ENCODE data around the gene ATP6V1G2. TPM values are rescaled to one million over a fixed set of nuclear protein-coding genes. Genes with fewer than 3 reads are reported as not detected.

ATP6V1G2 gene
- total RNA-seq, 1 donor from 2014 or later, result 1.0 TPM

- H3K9me3 ChIP-seq (ENCODE audit: control insufficient read depth in 3 of 3, low read length in 3 of 3), result no peaks in the 10 kb centered on the region
- peak overlapping the region; percentile 84 to 99 (median 98) for H3K4me3 ChIP-seq (ENCODE audit: low read length in 3 of 3)
- H3K27ac ChIP-seq (ENCODE audit: low read depth, low read length), result peak overlapping the region; percentile 96
- H3K27me3 ChIP-seq (ENCODE audit: control insufficient read depth in 3 of 3, insufficient read depth in 3 of 3, low read length in 3 of 3), result no peaks in the 10 kb centered on the region
- peak overlapping the region; percentile 97 to 99 (median 99) for H3K9ac ChIP-seq (ENCODE audit: low read depth in 1 of 3, low read length in 3 of 3)
- peaks cover 28 to 41% (median 28%) of the 10 kb centered on the region in 3 donors for H3K4me1 ChIP-seq (ENCODE audit: control insufficient read depth in 3 of 3, insufficient read depth in 3 of 3, low read length in 3 of 3)
- peaks cover 38 to 43% (median 40%) of the 10 kb centered on the region in 3 donors for H3K36me3 ChIP-seq (ENCODE audit: control insufficient read depth in 3 of 3, insufficient read depth in 3 of 3, low read length in 3 of 3)
These were observed 5.8 kb downstream of the ATP6V1G2 start for GRCh38 chr6:31540640-31541039.

- Histone ChIP-seq H3K27ac (ENCODE audit: low read depth, low read length) (no peak overlapping the region), H3K27me3 (ENCODE audit: control insufficient read depth in 3 of 3, insufficient read depth in 3 of 3, low read length in 3 of 3) (no peaks in the 10 kb centered on the region), H3K4me3 (ENCODE audit: low read length in 3 of 3) (peak overlapping the region in 1 of 3 donors; percentile 4), H3K4me1 (ENCODE audit: control insufficient read depth in 3 of 3, insufficient read depth in 3 of 3, low read length in 3 of 3) (peaks cover 28 to 41% (median 28%) of the 10 kb centered on the region in 3 donors), H3K9ac (ENCODE audit: low read depth in 1 of 3, low read length in 3 of 3) (peak overlapping the region; percentile 97 to 99 (median 99)), H3K9me3 (ENCODE audit: control insufficient read depth in 3 of 3, low read length in 3 of 3) (no peaks in the 10 kb centered on the region), H3K36me3 (ENCODE audit: control insufficient read depth in 3 of 3, insufficient read depth in 3 of 3, low read length in 3 of 3) (peaks cover 55 to 60% (median 58%) of the 10 kb centered on the region in 3 donors)
These were observed 7.5 kb downstream of the ATP6V1G2 start for GRCh38 chr6:31538805-31539400.

GRCh38 chr6:31535538-31536324 is 10.7 kb downstream of the ATP6V1G2 start:
- H3K27me3 ChIP-seq (ENCODE audit: control insufficient read depth in 3 of 3, insufficient read depth in 3 of 3, low read length in 3 of 3), result no peaks in the 10 kb centered on the region
- H3K27ac ChIP-seq (ENCODE audit: low read depth, low read length), result no peak overlapping the region
- H3K36me3 ChIP-seq (ENCODE audit: control insufficient read depth in 3 of 3, insufficient read depth in 3 of 3, low read length in 3 of 3), result peaks cover 76 to 88% (median 82%) of the 10 kb centered on the region in 3 donors
- no peak overlapping the region for H3K4me3 ChIP-seq (ENCODE audit: low read length in 3 of 3)
- peaks cover 22 to 23% (median 22%) of the 10 kb centered on the region in 3 donors for H3K4me1 ChIP-seq (ENCODE audit: control insufficient read depth in 3 of 3, insufficient read depth in 3 of 3, low read length in 3 of 3)
- peak overlapping the region in 1 of 3 donors; percentile 15 for H3K9ac ChIP-seq (ENCODE audit: low read depth in 1 of 3, low read length in 3 of 3)
- H3K9me3 ChIP-seq (ENCODE audit: control insufficient read depth in 3 of 3, low read length in 3 of 3), result no peaks in the 10 kb centered on the region

- Histone ChIP-seq H3K27me3 (ENCODE audit: control insufficient read depth in 3 of 3, insufficient read depth in 3 of 3, low read length in 3 of 3) (no peaks in the 10 kb centered on the region), H3K27ac (ENCODE audit: low read depth, low read length) (no peak overlapping the region), H3K4me1 (ENCODE audit: control insufficient read depth in 3 of 3, insufficient read depth in 3 of 3, low read length in 3 of 3) (peaks cover 11% of the 10 kb centered on the region in 3 donors), H3K4me3 (ENCODE audit: low read length in 3 of 3) (no peak overlapping the region), H3K9me3 (ENCODE audit: control insufficient read depth in 3 of 3, low read length in 3 of 3) (no peaks in the 10 kb centered on the region), H3K36me3 (ENCODE audit: control insufficient read depth in 3 of 3, insufficient read depth in 3 of 3, low read length in 3 of 3) (peaks cover 79 to 90% (median 84%) of the 10 kb centered on the region in 3 donors), H3K9ac (ENCODE audit: low read depth in 1 of 3, low read length in 3 of 3) (no peak overlapping the region)
These were observed 11.8 kb downstream of the ATP6V1G2 start for GRCh38 chr6:31534521-31535040.

- Histone ChIP-seq H3K36me3 (ENCODE audit: control insufficient read depth in 3 of 3, insufficient read depth in 3 of 3, low read length in 3 of 3) (peaks cover 77 to 86% (median 82%) of the 10 kb centered on the region in 3 donors), H3K9me3 (ENCODE audit: control insufficient read depth in 3 of 3, low read length in 3 of 3) (no peaks in the 10 kb centered on the region), H3K9ac (ENCODE audit: low read depth in 1 of 3, low read length in 3 of 3) (no peak overlapping the region), H3K27ac (ENCODE audit: low read depth, low read length) (no peak overlapping the region), H3K27me3 (ENCODE audit: control insufficient read depth in 3 of 3, insufficient read depth in 3 of 3, low read length in 3 of 3) (no peaks in the 10 kb centered on the region), H3K4me1 (ENCODE audit: control insufficient read depth in 3 of 3, insufficient read depth in 3 of 3, low read length in 3 of 3) (peaks cover 5% of the 10 kb centered on the region in 3 donors), H3K4me3 (ENCODE audit: low read length in 3 of 3) (no peak overlapping the region)
These were observed 12.4 kb downstream of the ATP6V1G2 start for GRCh38 chr6:31534011-31534410.

GRCh38 chr6:31533455-31533841 is 13.0 kb downstream of the ATP6V1G2 start:
- Histone ChIP-seq H3K27me3 (ENCODE audit: control insufficient read depth in 3 of 3, insufficient read depth in 3 of 3, low read length in 3 of 3) (no peaks in the 10 kb centered on the region), H3K9ac (ENCODE audit: low read depth in 1 of 3, low read length in 3 of 3) (no peak overlapping the region), H3K4me1 (ENCODE audit: control insufficient read depth in 3 of 3, insufficient read depth in 3 of 3, low read length in 3 of 3) (peaks cover under 1 to 2% (median under 1%) of the 10 kb centered on the region in 3 donors), H3K36me3 (ENCODE audit: control insufficient read depth in 3 of 3, insufficient read depth in 3 of 3, low read length in 3 of 3) (peaks cover 72 to 81% (median 76%) of the 10 kb centered on the region in 3 donors), H3K9me3 (ENCODE audit: control insufficient read depth in 3 of 3, low read length in 3 of 3) (no peaks in the 10 kb centered on the region), H3K27ac (ENCODE audit: low read depth, low read length) (no peak overlapping the region), H3K4me3 (ENCODE audit: low read length in 3 of 3) (no peak overlapping the region)

GRCh38 chr6:31532644-31533454 is 13.6 kb downstream of the ATP6V1G2 start:
- no peak overlapping the region for H3K9ac ChIP-seq (ENCODE audit: low read depth in 1 of 3, low read length in 3 of 3)
- peaks cover 66 to 75% (median 70%) of the 10 kb centered on the region in 3 donors for H3K36me3 ChIP-seq (ENCODE audit: control insufficient read depth in 3 of 3, insufficient read depth in 3 of 3, low read length in 3 of 3)
- H3K4me1 ChIP-seq (ENCODE audit: control insufficient read depth in 3 of 3, insufficient read depth in 3 of 3, low read length in 3 of 3), result peaks cover 3 to 4% (median 4%) of the 10 kb centered on the region in 3 donors
- H3K9me3 ChIP-seq (ENCODE audit: control insufficient read depth in 3 of 3, low read length in 3 of 3), result no peaks in the 10 kb centered on the region
- no peak overlapping the region for H3K4me3 ChIP-seq (ENCODE audit: low read length in 3 of 3)
- no peaks in the 10 kb centered on the region for H3K27me3 ChIP-seq (ENCODE audit: control insufficient read depth in 3 of 3, insufficient read depth in 3 of 3, low read length in 3 of 3)
- no peak overlapping the region for H3K27ac ChIP-seq (ENCODE audit: low read depth, low read length)

GRCh38 chr6:31531771-31532643 is 14.4 kb downstream of the ATP6V1G2 start:
- Histone ChIP-seq H3K4me3 (ENCODE audit: low read length in 3 of 3) (no peak overlapping the region), H3K9ac (ENCODE audit: low read depth in 1 of 3, low read length in 3 of 3) (no peak overlapping the region), H3K27ac (ENCODE audit: low read depth, low read length) (no peak overlapping the region), H3K27me3 (ENCODE audit: control insufficient read depth in 3 of 3, insufficient read depth in 3 of 3, low read length in 3 of 3) (no peaks in the 10 kb centered on the region), H3K36me3 (ENCODE audit: control insufficient read depth in 3 of 3, insufficient read depth in 3 of 3, low read length in 3 of 3) (peaks cover 60 to 68% (median 65%) of the 10 kb centered on the region in 3 donors), H3K9me3 (ENCODE audit: control insufficient read depth in 3 of 3, low read length in 3 of 3) (no peaks in the 10 kb centered on the region), H3K4me1 (ENCODE audit: control insufficient read depth in 3 of 3, insufficient read depth in 3 of 3, low read length in 3 of 3) (peaks cover 3 to 4% (median 4%) of the 10 kb centered on the region in 3 donors)

- H3K4me1 ChIP-seq (ENCODE audit: control insufficient read depth in 3 of 3, insufficient read depth in 3 of 3, low read length in 3 of 3), result peaks cover 3 to 4% (median 4%) of the 10 kb centered on the region in 3 donors
- no peaks in the 10 kb centered on the region for H3K27me3 ChIP-seq (ENCODE audit: control insufficient read depth in 3 of 3, insufficient read depth in 3 of 3, low read length in 3 of 3)
- no peak overlapping the region for H3K27ac ChIP-seq (ENCODE audit: low read depth, low read length)
- no peak overlapping the region for H3K4me3 ChIP-seq (ENCODE audit: low read length in 3 of 3)
- H3K9ac ChIP-seq (ENCODE audit: low read depth in 1 of 3, low read length in 3 of 3), result no peak overlapping the region
- peaks cover 53 to 62% (median 60%) of the 10 kb centered on the region in 3 donors for H3K36me3 ChIP-seq (ENCODE audit: control insufficient read depth in 3 of 3, insufficient read depth in 3 of 3, low read length in 3 of 3)
- no peaks in the 10 kb centered on the region for H3K9me3 ChIP-seq (ENCODE audit: control insufficient read depth in 3 of 3, low read length in 3 of 3)
These were observed 15.2 kb downstream of the ATP6V1G2 start for GRCh38 chr6:31531162-31531561.
